ENCODE results near the gene MTERF4.
A peak's percentile ranks its signal among the peaks of the same experiment; 100 is the strongest.
"Not testable (repeated sequence)": the region's sequence is repeated elsewhere in the genome, so short reads cannot be mapped to it uniquely, and the experiment has no call there.

MTERF4 gene

DNA sequence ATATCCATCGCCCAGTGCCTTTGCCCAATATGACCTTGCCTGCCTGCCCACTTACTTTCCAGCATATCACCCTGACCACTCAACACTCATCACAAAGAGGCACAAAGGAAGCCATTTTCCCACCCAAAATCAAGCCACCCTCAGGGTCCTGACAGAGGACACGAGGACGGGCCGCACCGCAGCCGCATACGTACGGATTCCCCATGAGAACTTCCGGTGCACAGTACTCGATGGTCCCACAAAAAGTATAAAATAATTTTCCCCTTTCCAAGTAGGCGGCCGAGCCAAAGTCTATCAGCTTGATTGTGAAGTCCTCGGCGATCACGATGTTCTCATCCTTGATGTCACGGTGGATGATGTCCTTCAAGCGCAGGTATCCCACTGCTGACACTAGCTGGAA is 10.0 kb upstream of the MTERF4 start:
- Mint-ChIP-seq H3K27me3 (no peaks in the 10 kb centered on the region), H3K9me3 (no peaks in the 10 kb centered on the region), H3K4me1 (ENCODE audit: low read depth in 2 of 2) (peaks cover 28 to 50% of the 10 kb centered on the region in 2 donors), H3K4me3 (peak overlapping the region; percentile 81), H3K36me3 (ENCODE audit: insufficient read depth) (peaks cover 7% of the 10 kb centered on the region), H3K27ac (peak overlapping the region; percentile 55 to 94)
- ATAC-seq (replicated peaks) (no peak), DNase-seq (no peak)

DNA sequence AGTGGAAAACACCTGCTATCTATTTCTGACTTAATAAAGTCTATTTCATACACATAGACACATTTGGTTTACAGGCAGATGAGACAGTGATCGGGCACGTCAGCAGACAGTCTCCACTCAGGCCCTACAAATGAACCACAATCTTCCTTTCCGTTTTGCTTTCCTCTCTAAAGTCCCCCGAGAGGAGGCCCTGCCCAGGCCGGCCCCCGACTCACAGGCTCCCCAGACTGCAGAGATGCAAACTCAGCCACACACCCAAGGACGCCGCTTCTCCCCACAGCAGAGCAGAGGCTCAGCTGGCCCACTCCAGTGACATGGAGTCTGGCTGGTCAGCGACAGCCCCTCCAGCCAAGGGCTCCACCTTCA is 9.3 kb upstream of the MTERF4 start:
- Mint-ChIP-seq H3K36me3 (ENCODE audit: insufficient read depth) (peaks cover 4% of the 10 kb centered on the region), H3K4me1 (ENCODE audit: low read depth in 2 of 2) (peaks cover 24 to 47% of the 10 kb centered on the region in 2 donors), H3K27ac (peak overlapping the region; percentile 55 to 94), H3K4me3 (peak overlapping the region; percentile 81), H3K27me3 (no peaks in the 10 kb centered on the region), H3K9me3 (no peaks in the 10 kb centered on the region)
- ATAC-seq (replicated peaks) (peak; percentile 47), DNase-seq (no peak)

DNA sequence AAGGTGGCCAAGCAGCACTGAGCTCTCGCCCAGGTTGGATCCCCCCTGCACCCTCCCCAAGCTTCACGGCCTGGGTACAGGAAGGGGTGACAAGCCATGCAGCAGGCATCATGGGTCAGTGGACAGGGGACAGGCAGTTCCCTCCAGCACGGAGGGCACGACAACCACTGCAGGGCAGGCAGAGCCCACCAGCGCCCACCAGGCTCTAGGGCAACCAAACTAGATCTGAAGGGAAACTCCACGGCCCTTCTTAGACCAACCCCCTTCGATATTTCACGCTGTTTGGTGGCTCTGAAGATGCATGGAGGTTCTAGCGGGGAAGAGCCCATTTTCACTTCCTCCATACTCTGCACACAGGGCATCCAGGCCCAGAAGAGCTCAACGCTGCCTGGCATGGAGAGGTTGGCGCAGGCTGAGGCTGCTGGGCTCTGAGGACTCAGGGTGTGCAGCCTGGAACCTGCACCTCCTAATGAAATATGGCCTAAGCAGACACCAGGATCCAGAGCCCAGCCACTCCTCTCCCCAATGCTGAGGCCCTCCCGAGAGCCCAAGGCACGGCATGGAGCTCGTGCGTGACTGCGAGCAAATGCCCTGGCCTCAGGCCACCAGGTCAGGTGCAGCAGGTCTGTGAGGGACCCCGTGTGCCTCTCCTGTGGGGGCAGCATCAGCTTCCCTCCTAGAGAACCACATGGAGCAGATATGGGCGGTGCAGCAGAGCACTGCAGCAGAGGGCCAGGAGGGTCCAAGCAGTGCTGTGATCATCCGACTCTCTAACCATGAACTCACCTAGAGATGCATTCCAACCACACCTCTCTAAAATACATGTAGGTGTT is 8.7 kb upstream of the MTERF4 start:
- H3K4me3 Mint-ChIP-seq: peak overlapping the region; percentile 81
- H3K27ac Mint-ChIP-seq: peak overlapping the region; percentile 87 to 95
- ATAC-seq (replicated peaks): peak; percentile 20
- no peaks in the 10 kb centered on the region for H3K27me3 Mint-ChIP-seq
- no peaks in the 10 kb centered on the region for H3K9me3 Mint-ChIP-seq
- DNase-seq: no peak
- peaks cover 23 to 43% of the 10 kb centered on the region in 2 donors for H3K4me1 Mint-ChIP-seq (ENCODE audit: low read depth in 2 of 2)
- H3K36me3 Mint-ChIP-seq (ENCODE audit: insufficient read depth): peaks cover 4% of the 10 kb centered on the region

DNA sequence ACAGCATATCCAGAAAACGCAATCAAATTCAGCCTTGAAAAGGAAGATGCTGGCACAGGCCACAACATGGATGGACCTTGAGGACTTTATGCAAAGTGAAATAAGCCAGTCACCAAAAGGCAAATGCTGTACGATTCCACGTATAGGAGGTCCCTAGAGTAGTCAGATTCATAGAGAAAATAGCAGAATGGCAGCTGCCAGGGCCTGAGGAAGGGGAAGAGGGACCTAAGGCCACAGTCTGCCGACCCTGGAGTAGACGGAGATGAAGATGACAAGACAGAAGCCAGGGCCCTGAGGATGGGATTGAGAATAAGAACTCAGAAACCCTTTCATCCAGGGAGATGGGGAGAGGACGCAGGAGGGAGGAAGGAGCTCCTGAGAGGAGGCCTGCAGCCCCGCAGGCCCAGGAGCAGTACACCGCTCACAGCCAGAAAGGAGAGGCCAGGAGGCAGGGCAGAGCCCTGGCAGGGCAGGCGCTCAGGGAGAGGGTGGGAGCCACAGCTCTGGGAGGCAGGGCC is 8.1 kb upstream of the MTERF4 start:
- H3K27ac Mint-ChIP-seq: peak overlapping the region; percentile 87 to 95
- H3K4me1 Mint-ChIP-seq (ENCODE audit: low read depth in 2 of 2): peaks cover 23 to 43% of the 10 kb centered on the region in 2 donors
- no peaks in the 10 kb centered on the region for H3K9me3 Mint-ChIP-seq
- peak overlapping the region; percentile 81 for H3K4me3 Mint-ChIP-seq
- peaks cover 4% of the 10 kb centered on the region for H3K36me3 Mint-ChIP-seq (ENCODE audit: insufficient read depth)
- DNase-seq: no peak
- no peak for ATAC-seq (replicated peaks)
- H3K27me3 Mint-ChIP-seq: no peaks in the 10 kb centered on the region

DNA sequence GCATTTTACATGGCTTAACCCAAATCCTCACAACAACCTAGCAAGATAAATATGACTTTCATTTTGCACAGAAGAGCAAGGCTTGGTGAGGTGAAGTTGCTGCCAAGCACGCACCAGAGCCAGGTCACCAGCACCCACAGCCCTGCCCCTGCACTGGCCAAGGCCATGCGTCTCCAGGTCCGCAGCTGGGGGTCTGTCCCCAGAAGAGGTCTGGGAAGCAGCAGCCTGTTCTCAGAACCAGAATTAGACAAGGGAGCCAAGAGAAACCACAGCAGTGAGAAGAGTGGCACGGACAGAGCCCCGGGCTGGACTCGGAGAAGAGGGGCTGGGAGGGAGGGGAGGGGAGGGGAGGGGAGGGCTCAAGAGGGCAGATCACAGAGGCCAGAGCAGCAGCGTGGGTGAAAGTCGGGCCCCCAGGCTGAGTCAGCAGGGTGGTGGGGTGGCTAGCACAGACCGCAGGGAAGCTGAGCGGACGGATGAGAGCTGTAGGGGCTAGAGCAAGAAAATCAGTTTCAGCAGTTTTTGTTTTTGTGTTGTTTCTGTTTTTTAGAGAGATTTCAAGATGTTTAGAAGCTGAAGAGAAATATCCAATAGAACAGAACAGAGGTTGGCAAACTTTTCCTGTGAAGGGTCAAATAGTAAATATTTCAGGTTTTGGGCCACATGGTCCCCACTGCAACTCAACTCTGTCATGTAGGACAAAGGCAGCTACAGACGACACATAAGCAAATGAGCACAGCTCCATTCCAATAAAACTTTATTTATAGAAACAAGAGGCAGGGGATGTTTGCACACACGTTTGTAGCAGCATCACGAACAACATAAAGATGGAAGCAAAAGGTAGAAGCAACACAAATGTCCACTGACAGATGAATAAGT is 7.4 kb upstream of the MTERF4 start:
- DNase-seq: no peak
- Mint-ChIP-seq H3K9me3 (no peaks in the 10 kb centered on the region), H3K27ac (peak overlapping the region; percentile 87 to 95), H3K4me3 (peak overlapping the region; percentile 81), H3K36me3 (ENCODE audit: insufficient read depth) (peaks cover 4% of the 10 kb centered on the region), H3K27me3 (no peaks in the 10 kb centered on the region), H3K4me1 (ENCODE audit: low read depth in 2 of 2) (peaks cover 23 to 43% of the 10 kb centered on the region in 2 donors)
- peak; percentile 42 for ATAC-seq (replicated peaks)

DNA sequence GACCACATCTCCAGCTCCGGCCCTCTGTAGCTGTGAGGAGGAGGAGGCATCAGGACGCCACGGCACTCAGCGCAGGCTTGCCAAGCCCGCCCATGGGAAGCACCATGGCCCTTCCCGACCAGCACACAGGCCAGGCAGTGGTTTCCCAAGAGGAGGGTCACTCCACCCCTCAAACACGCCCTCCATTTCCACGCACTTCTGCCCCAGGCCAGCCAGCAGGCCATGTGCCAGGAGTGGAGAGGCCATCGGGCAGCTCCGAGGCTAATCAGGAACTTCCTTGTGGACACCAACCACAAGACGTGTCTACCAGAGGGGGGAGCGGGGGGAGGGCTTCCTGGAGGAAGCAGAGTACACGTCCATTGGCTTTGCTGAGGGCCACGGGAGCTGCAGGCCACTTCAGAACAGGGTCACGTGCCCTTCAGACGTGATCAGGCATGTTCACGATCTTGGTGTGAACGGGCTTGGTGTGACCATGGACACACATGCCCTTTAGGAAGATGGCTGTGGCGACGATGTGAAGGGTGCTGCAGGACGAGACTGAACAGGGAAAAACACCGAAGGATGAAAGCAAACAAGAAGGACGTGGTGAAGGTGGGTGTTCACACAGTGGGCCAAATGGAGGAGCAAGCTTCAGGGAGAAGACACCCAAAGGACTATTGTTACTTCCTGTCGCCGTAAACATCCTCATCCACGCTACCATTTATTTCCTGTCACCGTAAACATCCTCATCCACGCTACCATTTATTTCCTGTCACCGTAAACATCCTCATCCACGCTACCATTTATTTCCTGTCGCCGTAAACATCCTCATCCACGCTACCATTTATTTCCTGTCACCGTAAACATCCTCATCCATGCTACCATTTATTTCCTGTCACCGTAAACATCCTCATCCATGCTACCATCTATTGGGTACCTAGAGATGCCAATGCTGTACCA is 6.5 kb upstream of the MTERF4 start:
- ATAC-seq (replicated peaks) (peak; percentile 39), DNase-seq (peak in 1 of 3 experiments; percentile 41)
- H3K4me3 Mint-ChIP-seq: peak overlapping the region; percentile 81
- H3K27ac Mint-ChIP-seq: peak overlapping the region; percentile 87 to 95
- H3K27me3 Mint-ChIP-seq: no peaks in the 10 kb centered on the region
- H3K36me3 Mint-ChIP-seq (ENCODE audit: insufficient read depth): peaks cover 9% of the 10 kb centered on the region
- H3K4me1 Mint-ChIP-seq (ENCODE audit: low read depth in 2 of 2): peaks cover 23 to 43% of the 10 kb centered on the region in 2 donors
- no peaks in the 10 kb centered on the region for H3K9me3 Mint-ChIP-seq

DNA sequence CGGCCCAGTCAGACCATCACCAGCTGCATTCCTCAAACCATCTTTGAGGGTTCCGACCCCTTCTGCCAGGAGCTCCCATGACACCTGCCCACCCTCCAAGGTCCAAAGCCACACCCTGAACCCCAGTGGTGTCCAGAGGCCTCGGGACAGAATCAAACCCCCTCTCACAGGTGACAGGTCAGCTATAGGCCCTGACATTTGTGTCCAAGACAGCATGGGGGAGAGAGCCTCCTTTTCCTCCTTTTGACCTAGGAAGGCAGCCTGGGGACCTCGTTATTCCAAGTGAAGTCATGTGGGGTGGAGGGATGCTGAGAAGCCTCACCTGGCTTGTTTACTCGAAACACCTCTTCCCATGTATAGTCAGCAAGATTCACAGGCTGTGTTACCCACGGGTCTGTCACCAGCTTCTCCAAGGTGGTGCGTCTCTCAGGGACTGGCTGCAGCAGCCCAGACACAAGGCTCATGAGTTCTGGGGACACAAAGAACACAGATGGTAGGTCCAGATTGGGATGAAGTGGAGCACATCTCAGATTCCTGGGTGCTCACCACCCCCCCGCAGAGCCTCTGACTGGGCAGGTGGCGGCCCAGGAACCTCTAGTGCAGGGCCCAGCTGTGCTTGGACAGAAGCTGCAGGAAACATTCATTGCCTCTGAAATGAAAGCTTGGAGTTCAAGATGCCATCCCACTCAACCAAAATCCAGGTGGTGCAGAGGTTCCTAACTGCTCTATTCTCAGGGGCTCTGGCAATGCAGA is 5.1 kb upstream of the MTERF4 start:
- no peaks in the 10 kb centered on the region for H3K9me3 Mint-ChIP-seq
- H3K27me3 Mint-ChIP-seq: no peaks in the 10 kb centered on the region
- no peak for ATAC-seq (replicated peaks)
- DNase-seq: no peak
- peak overlapping the region in 1 of 2 donors; percentile 95 for H3K27ac Mint-ChIP-seq
- peaks cover 16% of the 10 kb centered on the region for H3K36me3 Mint-ChIP-seq (ENCODE audit: insufficient read depth)
- H3K4me1 Mint-ChIP-seq (ENCODE audit: low read depth in 2 of 2): peaks cover 20 to 40% of the 10 kb centered on the region in 2 donors
- no peak overlapping the region for H3K4me3 Mint-ChIP-seq

DNA sequence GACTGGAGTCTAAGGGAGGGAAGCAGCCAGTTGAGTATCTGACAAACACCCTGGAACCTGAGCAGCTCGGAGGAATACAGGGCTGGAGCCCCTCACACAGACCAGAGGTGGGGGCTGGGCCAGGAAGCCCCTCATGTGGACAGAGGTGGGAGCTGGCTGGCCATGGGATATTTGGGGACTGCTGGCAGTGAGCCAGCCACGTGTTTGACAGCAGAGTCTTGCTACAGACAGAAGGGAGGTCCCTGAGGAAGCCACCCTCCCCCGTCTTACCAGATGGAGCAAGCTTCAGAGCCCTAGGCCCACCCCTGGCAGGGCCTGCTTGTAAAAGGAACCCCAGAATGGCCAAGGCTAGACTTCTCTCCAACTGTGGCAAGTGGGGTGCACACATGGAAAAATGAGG is 3.6 kb upstream of the MTERF4 start:
- peaks cover 20% of the 10 kb centered on the region for H3K36me3 Mint-ChIP-seq (ENCODE audit: insufficient read depth)
- no peaks in the 10 kb centered on the region for H3K27me3 Mint-ChIP-seq
- no peaks in the 10 kb centered on the region for H3K9me3 Mint-ChIP-seq
- no peak overlapping the region for H3K27ac Mint-ChIP-seq
- H3K4me1 Mint-ChIP-seq (ENCODE audit: low read depth in 2 of 2): peaks cover 25 to 40% of the 10 kb centered on the region in 2 donors
- DNase-seq: no peak
- ATAC-seq (replicated peaks): no peak
- H3K4me3 Mint-ChIP-seq: no peak overlapping the region

DNA sequence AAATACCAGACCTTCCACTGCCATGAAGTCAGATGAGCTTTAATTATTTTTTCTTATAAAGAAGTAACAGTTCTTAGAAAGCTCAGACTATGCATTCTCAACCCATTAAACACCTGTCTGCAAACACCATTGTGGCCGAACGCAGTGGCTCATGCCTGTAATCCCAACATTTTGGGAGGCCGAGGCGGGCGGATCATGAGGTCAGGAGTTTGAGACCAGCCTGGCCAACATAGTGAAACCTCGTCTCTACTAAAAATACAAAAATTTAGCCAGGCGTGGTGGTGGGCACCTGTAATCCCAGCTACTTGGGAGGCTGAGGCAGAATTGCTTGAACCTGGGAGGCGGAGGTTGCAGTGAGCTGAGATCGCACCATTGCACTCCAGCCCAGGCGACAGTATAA is 2.5 kb upstream of the MTERF4 start:
- H3K27me3 Mint-ChIP-seq; ATAC-seq (replicated peaks); H3K9me3 Mint-ChIP-seq; H3K27ac Mint-ChIP-seq; DNase-seq; H3K4me3 Mint-ChIP-seq: not testable (repeated sequence)
- peaks cover 27 to 37% of the 10 kb centered on the region in 2 donors for H3K4me1 Mint-ChIP-seq (ENCODE audit: low read depth in 2 of 2)
- peaks cover 22% of the 10 kb centered on the region for H3K36me3 Mint-ChIP-seq (ENCODE audit: insufficient read depth)

DNA sequence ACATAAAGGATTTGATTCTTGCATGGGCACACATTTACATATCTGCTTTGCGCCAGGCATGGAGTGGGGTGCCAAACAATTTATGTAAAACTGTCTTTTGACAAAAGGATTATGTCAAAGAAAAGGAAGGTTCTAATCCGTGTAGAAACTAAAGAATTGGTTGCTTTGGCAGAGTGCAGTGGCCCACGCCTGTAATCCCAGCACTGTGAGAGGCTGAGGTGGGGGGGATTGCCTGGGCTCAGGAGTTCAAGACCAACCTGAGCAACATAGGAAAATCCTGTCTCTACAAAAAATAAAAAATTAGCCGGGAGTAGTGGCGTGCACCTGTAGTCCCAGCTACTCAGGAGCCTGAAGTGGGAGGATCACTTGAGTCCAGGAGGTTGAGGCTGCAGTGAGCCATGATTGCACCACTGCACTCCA is 1.1 kb upstream of the MTERF4 start:
- ATAC-seq (replicated peaks) (no peak), DNase-seq (no peak)
- H3K9me3 Mint-ChIP-seq: no peaks in the 10 kb centered on the region
- peaks cover 25 to 30% of the 10 kb centered on the region in 2 donors for H3K4me1 Mint-ChIP-seq (ENCODE audit: low read depth in 2 of 2)
- H3K27ac Mint-ChIP-seq: peak overlapping the region; percentile 95 to 96
- no peaks in the 10 kb centered on the region for H3K27me3 Mint-ChIP-seq
- peak overlapping the region; percentile 93 to 94 for H3K4me3 Mint-ChIP-seq
- peaks cover 29% of the 10 kb centered on the region for H3K36me3 Mint-ChIP-seq (ENCODE audit: insufficient read depth)

DNA sequence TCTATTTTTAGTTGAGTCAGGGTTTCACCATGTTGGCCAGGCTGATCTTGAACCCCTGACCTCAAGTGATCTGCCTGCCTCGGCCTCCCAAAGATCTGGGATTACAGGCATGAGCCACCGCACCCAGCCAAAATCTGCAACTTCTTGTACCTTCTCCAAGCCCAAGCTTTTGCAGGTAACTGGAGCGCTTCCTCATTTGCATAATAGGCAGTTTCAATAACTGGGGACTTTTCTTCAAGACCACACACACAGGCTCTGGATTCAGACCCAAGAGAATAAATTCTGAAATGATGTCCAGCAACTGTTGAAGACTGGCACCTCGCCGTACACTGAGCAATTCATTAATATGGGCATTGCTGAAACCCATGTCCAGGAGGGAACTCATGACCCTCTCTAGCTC is 2.8 kb downstream of the MTERF4 start:
- peaks cover 42 to 47% of the 10 kb centered on the region in 2 donors for H3K4me1 Mint-ChIP-seq (ENCODE audit: low read depth in 2 of 2)
- ATAC-seq (replicated peaks) (no peak), DNase-seq (no peak)
- H3K27me3 Mint-ChIP-seq: no peaks in the 10 kb centered on the region
- no peak overlapping the region for H3K4me3 Mint-ChIP-seq
- peaks cover 48% of the 10 kb centered on the region for H3K36me3 Mint-ChIP-seq (ENCODE audit: insufficient read depth)
- H3K27ac Mint-ChIP-seq: peak overlapping the region; percentile 50 to 96
- no peaks in the 10 kb centered on the region for H3K9me3 Mint-ChIP-seq

DNA sequence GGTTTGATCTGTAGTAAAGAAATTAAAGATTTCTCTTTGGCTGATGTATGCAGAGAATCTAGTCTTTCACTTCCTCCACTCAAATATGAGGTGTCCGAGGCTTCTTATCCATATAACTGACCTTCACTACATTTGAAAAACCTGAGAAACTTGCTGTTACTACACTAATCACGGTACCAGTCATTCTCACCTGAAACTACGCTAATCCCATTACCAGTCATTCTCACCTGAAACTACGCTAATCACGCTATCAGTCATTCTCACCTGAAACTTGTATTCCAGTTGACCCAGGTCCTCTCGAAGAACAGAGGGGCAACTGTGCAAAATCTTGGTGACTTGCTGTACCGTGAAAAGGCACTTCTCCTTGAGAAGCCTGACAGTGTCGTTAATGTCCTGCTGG is 5.1 kb downstream of the MTERF4 start:
- Mint-ChIP-seq H3K36me3 (ENCODE audit: insufficient read depth) (peaks cover 42% of the 10 kb centered on the region), H3K27me3 (no peaks in the 10 kb centered on the region), H3K27ac (peak overlapping the region; percentile 26 to 96), H3K4me1 (ENCODE audit: low read depth in 2 of 2) (peaks cover 38 to 40% of the 10 kb centered on the region in 2 donors), H3K4me3 (no peak overlapping the region), H3K9me3 (no peaks in the 10 kb centered on the region)
- no peak for DNase-seq
- no peak for ATAC-seq (replicated peaks)
